ENCODE results near the gene SYNE3.

SYNE3 gene

DNA sequence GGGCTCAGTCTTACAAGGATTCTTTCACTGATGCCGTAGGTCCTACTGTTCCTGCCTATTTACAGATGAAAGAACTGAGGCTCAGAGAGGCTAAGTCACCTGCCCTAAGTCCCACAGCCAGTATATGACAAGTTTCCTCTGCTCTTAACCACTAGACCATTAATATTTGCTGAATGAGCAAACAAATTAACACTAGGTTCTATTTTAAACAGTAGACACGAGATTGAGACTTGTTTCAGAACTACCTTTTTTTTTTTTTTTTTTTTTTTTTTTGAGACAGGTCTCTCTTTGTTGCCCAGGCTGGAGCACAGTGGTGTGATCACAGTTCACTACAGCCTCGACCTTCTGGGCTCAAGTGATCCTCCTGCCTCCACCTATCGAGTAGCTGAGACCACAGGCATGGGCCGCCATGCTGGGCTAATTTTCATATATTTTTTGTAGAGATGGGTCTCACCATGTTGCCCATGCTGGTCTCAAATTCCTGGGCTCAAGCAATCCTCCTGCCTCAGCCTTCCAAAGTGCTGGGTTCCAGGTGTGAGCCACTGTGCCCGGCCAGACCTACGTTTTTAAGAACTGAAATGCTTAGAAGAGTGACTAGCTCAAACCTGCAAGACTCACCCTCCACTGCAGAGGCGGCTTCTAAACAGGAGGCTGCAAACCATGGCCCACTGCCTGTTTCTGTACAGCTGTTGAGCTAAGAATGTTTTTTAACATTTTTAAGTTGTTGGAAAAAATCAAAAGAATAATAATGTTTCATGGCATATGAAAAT is 12.9 kb downstream of the SYNE3 start:
- no peak for DNase-seq

GRCh38 chr14:95502381-95502950 is 14.0 kb downstream of the SYNE3 start:
- DNase-seq = no peak

- DNase-seq = no peak
Measured at GRCh38 chr14:95500772-95501401, 15.6 kb downstream of the SYNE3 start.

DNA sequence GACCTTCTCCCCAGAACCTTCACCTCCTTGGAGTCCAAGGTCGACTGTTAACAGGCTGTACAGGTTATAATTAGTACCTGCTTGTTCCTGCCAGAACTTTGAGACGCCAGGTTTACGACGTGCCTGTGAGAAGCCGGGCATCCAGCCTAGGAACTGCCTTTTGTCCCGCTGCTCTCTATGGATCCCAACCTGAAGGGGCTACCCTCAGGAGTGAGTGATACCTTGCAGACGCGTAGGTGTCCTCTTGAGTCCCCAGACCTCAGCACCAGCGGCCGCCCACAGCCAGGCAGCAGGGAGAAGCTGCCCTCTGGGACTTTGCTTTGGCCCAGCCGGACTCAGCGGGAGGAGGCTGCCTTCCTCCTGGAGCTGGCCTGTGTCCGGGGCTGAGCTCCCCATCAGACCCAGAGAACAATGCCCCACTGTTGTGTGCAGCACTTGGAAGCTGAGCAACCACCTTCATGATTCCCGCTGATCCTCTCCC is 16.2 kb downstream of the SYNE3 start:
- no peak for DNase-seq

- DNase-seq = no peak
Measured at GRCh38 chr14:95499354-95499750, 17.1 kb downstream of the SYNE3 start.

- no peak for DNase-seq
Measured at GRCh38 chr14:95498622-95499353, 17.7 kb downstream of the SYNE3 start.

- no peak for DNase-seq
Measured at GRCh38 chr14:95497561-95498011, 18.9 kb downstream of the SYNE3 start.

DNA sequence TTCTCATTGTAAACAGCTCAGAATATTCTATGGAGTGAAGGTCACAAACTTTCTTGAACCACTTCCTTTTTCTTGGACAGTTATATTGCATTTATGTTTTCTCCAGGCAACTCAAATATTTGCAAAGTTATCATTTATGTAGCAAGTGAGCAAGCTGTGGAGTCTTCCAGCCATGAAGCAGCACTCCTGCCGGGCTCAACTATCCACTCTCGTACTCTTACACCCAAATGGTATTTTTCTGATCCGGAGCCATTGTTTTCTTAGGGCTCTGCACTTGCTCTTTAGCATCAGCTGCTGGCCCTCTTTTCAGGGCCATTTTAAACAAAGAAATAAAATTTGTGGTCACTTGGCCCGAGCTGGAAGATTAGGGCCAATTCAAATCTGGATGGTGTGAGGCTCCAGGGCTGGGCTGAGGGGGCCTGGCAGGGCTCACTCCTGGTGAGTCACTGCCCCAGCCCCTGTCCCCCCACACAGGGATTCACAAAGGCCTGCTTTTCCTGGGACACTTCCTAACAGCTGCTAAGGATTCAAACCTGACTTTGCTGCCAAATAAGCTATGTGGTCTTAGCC is 19.7 kb downstream of the SYNE3 start:
- DNase-seq = no peak

DNA sequence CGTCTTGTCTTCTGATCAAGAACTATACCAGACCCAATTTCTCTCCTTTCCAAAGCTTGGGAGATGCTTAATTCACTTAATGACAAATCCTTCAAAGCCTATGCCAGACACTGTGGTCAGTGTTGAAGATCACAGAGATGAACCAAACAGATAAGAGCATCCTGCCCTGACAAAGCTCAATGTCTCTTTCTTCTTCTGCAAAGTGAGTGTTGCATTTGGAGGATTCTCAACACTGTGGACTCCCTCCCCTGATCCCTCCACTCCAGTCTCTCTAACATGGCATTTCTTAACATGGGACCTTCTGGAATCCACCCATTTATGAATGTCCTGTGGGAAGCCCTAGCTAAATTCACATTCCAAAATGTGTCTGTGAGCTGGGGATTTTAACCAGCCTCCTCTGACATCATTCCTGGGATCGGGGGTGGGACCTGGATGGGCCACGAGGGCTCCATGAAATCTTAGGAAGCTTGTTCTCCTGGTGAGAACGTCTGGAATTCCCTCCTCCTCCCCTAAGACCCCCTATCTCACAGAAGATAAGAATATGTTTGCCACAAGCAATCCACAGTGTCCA is 20.3 kb downstream of the SYNE3 start:
- no peak for DNase-seq

DNA sequence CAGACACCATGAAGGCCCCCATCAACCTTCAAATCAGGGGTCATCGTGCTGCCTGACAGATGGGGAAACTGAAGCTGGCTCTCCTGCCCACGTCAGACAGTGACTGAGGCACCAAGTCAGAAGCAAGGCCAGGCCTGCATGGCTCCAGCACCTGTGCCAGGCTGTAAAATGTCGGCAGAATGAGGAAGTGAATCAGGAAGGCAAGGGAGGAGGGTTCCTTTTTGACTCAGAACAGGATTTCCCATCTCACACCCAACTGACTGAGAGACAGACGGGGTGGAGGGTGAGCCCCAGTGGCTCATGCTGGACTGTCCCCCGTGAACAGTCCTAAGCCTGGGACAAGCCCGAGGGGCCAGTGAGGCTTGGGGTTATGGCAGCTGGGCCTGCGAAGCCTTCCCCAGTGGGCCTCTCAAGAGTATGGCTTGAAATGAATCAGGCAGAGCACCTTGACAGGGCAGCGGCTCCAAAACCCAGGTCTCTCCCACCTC is 20.9 kb downstream of the SYNE3 start:
- DNase-seq = no peak

- DNase-seq = no peak
Measured at GRCh38 chr14:95495076-95495475, 21.4 kb downstream of the SYNE3 start.

GRCh38 chr14:95494456-95494855 is 22.0 kb downstream of the SYNE3 start:
- DNase-seq = no peak

DNA sequence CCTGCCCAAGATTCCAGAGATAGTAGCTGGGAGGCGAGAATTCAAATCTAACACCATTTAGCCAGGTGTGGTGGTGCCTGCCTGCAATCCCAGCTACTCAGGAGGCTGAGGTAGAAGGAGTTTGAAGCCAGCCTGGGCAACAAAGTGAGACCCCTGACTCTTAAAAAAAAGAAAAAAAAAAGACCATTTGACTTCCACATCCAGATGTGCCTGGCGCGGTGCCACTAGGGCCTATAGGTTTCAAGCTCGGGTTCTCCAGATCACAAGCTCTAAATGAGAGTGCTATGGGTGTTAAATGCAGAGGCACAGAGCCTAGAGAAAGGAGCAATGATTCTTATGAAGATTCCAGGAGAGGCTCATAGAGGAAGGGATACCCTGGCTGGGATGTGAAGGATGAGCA is 22.5 kb downstream of the SYNE3 start:
- DNase-seq = no peak

GRCh38 chr14:95493503-95493902 is 22.9 kb downstream of the SYNE3 start:
- no peak for DNase-seq

- DNase-seq = no peak
Measured at GRCh38 chr14:95491936-95492608, 24.4 kb downstream of the SYNE3 start.

DNA sequence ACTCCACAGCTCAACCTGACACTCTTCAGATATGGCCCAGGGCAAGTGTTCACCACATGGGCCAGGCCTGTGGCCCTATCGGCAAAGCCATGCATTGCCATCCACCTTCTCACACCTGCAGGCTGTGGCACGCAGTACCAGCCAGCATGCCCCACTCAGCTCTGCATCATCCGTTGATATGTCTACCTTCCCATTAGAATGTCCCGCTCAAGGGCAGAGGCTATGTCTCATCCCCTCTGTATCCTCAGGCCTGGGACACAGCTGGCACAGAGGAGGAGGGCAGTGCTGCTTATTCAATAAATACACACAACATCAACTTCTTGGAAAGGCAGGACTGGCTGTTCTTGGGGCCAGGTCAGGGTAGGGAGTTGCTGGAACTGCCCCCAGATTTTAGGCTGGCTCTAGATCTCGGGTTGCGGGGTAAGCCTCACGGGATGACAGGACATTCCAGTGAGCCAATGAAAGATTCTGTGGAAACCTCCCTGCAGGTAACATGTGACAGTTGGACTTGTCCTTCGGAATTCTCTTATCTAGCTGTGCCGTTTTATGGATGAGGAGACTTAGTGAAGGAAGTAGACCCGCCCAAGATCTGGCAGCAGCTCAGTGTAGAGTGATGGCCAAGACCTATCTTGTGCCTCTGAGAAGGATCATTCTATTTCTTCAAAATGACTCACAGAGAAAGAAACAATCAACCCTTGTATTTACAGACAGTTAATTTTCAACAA is 25.6 kb downstream of the SYNE3 start:
- DNase-seq = no peak

GRCh38 chr14:95490138-95490509 is 26.3 kb downstream of the SYNE3 start:
- no peak for DNase-seq

- DNase-seq = no peak
Measured at GRCh38 chr14:95489214-95490137, 27.0 kb downstream of the SYNE3 start.

DNA sequence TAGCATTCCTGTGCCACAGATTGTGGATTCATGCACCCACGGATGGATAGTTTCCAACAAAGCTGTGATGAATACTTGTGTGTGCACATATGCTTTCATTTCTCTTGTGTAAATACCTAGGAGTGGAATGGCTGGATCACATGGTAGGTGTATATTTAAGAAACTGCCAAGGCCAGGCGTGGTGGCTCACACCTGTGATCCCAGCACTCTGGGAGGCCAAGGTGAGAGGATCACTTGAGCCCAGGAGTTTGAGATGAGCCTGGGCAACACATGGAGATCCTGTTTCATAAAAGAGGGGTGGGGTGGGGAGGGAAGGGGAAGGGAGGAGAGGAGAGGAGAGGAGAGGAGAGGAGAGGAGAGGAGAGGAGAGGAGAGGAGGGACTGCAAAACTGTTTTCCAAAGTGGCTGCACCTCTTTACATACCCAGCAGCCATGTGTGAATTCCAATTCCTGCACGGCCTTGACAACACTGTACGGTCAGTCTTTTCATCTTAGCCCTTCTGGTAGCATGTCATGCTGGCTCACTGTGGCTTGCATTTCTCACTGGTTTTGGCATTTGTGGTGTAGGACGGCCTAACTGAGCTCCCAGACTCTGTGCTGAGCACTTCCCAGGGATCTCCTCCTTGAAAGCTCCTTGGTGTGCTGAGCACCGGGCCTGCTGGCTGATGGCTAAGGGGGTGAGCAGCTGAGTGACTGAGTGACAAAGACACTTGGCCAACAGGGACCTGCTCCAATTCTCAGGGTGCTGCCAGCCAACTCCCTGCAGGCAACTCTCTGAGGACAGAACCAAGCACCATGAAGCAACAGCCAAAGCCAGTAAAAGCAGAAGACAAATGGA is 27.9 kb downstream of the SYNE3 start:
- no peak for DNase-seq

All from NCI-H1436 treated with DMSO at 0.1 percent for 48 hours (cell line).